Measurements from ENCODE around the gene UGT1A8. TPM values are rescaled to one million over a fixed set of nuclear protein-coding genes. Genes with fewer than 3 reads are reported as not detected.

The UGT1A8 gene
- total and polyA plus RNA-seq, 2 of the 4 experiments (the other 2 are of a cell fraction): not detected

DNA sequence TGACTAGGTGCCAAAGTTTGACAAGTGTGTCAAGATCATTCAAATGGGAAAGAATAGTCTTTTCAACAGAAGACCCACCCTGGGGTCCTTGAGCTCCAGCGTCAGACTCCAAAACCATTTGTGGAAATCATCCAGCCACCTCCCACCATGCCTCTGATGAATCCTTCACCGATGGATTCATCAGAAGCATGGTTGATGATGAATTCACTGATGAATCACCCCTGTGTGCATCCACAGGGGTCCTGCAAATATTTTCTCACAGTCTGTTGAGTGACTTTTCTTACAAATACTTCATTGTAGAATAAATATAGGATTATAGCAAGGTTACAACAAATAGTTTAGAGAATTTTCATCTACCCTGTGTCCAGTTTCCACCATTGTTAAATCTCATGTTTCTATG lies 58.6 kb downstream of the UGT1A8 start:
- Histone ChIP-seq H2AK9ac (replicated peaks; ENCODE audit: low read depth, low read length, poor library complexity) (no peak overlapping the region), H2BK5ac (ENCODE audit: low read depth, low read length, poor library complexity, severe bottlenecking) (no peak overlapping the region), H4K20me1 (ENCODE audit: insufficient read depth, low read length) (no peaks in the 10 kb centered on the region), H4K91ac (ENCODE audit: insufficient read depth, low read depth, low read length) (no peak overlapping the region), H3K9me1 (ENCODE audit: insufficient read depth, low read length) (no peaks in the 10 kb centered on the region), H4K8ac (ENCODE audit: low read depth in 2 of 2, low read length in 2 of 2) (no peak overlapping the region), H3K4ac (ENCODE audit: low read depth, low read length) (no peak overlapping the region), H3K4me3 (ENCODE audit: insufficient read depth, low read depth, low read length) (no peak overlapping the region), H2AFZ (replicated peaks; ENCODE audit: low read length, poor library complexity) (no peak overlapping the region), H3K36me3 (ENCODE audit: control insufficient read depth, insufficient read depth, low read length) (no peaks in the 10 kb centered on the region), H3K9ac (ENCODE audit: low read depth, low read length) (no peak overlapping the region), H3K79me1 (ENCODE audit: low read depth in 1 of 2, low read length in 2 of 2) (no peaks in the 10 kb centered on the region), H2BK20ac (ENCODE audit: low read depth, low read length) (no peak overlapping the region), H3K4me1 (ENCODE audit: control insufficient read depth, insufficient read depth, low read length) (no peaks in the 10 kb centered on the region), H2BK15ac (ENCODE audit: low read depth, low read length) (no peak overlapping the region), H3K18ac (ENCODE audit: low read depth, low read length) (no peak overlapping the region), H3K27ac (ENCODE audit: insufficient read depth, low read length) (no peak overlapping the region), H2BK120ac (ENCODE audit: low read depth, low read length) (no peak overlapping the region), H3K14ac (replicated peaks; ENCODE audit: low read depth, low read length) (no peak overlapping the region), H3K56ac (ENCODE audit: extremely low read depth, insufficient read depth, low read length) (no peak overlapping the region), H3K4me2 (ENCODE audit: low read depth, low read length) (no peak overlapping the region), H4K5ac (ENCODE audit: low read depth, low read length) (no peak overlapping the region), H2AK5ac (ENCODE audit: low read depth, low read length) (no peak overlapping the region), H3K9me3 (ENCODE audit: control insufficient read depth, insufficient read depth, low read length) (no peaks in the 10 kb centered on the region), H3K27me3 (ENCODE audit: control insufficient read depth, insufficient read depth, low read length) (no peaks in the 10 kb centered on the region), H3K23ac (ENCODE audit: low read depth, low read length) (no peak overlapping the region)
- in situ Hi-C loops (cut with MboI; ENCODE audit: low sequenced_read_pairs): no loop called here
- WGBS, 2 experiments (ENCODE audit: extremely low coverage in 2 of 2, insufficient read length in 1 of 2): no CpG with 5 or more reads among the region's 2 CpGs
- ChIA-PET POLR2A (ENCODE audit: unreplicated experiment) (no interaction called here), CTCF (no interaction called here)
- TF ChIP-seq POLR2A (IDR thresholded peaks at IDR 0.05; ENCODE audit: low read depth, low read length) (no peak), CEBPB (IDR thresholded peaks at IDR 0.05; ENCODE audit: low read depth, low read length) (no peak), RFX5 (IDR thresholded peaks at IDR 0.05; ENCODE audit: low read depth, low read length) (no peak), NFE2L2 (IDR thresholded peaks at IDR 0.05; ENCODE audit: low read depth, low read length) (no peak), MXI1 (IDR thresholded peaks at IDR 0.05; ENCODE audit: borderline replicate concordance, low read depth, low read length) (no peak), RCOR1 (IDR thresholded peaks at IDR 0.05; ENCODE audit: insufficient replicate concordance, low read length) (no peak), RAD21 (IDR thresholded peaks at IDR 0.05; ENCODE audit: low read length) (no peak), FOS (IDR thresholded peaks at IDR 0.05; ENCODE audit: low read depth, low read length) (no peak), BHLHE40 (IDR thresholded peaks at IDR 0.05; ENCODE audit: low read depth, low read length) (no peak), MAZ (IDR thresholded peaks at IDR 0.05; ENCODE audit: borderline replicate concordance, low read depth, low read length) (no peak), SMC3 (IDR thresholded peaks at IDR 0.05; ENCODE audit: low read depth, low read length) (no peak), CTCF (conservative IDR thresholded peaks at IDR 0.05; ENCODE audit: low read depth, low read length) (no peak), MAFK (IDR thresholded peaks at IDR 0.05; ENCODE audit: low read depth, low read length) (no peak), ELK1 (IDR thresholded peaks at IDR 0.05; ENCODE audit: borderline replicate concordance, low read depth, low read length) (no peak)
- TF ChIP-seq, protein P1, sequence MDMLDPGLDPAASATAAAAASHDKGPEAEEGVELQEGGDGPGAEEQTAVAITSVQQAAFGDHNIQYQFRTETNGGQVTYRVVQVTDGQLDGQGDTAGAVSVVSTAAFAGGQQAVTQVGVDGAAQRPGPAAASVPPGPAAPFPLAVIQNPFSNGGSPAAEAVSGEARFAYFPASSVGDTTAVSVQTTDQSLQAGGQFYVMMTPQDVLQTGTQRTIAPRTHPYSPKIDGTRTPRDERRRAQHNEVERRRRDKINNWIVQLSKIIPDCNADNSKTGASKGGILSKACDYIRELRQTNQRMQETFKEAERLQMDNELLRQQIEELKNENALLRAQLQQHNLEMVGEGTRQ (IDR thresholded peaks at IDR 0.05; ENCODE audit: low read depth, low read length): no peak
- DNase-seq (no peak), ATAC-seq (ENCODE audit: low read depth) (no peak)
- dilution Hi-C loops (cut with HindIII; ENCODE audit: low sequenced_read_pairs, unreplicated experiment): no loop called here
- no TSS peak for BruUV-seq (replicated peaks)
- intact Hi-C loops (cut with micrococcal nuclease): no loop called here

Measured in IMR-90 (cell line).